HepG2 (cell line): ENCODE results near the gene GAN. TPM values are rescaled to one million over a fixed set of nuclear protein-coding genes. Genes with fewer than 3 reads are reported as not detected.

Experiments used
- ATAC-seq: fragments of 200-7000 bp; cut with Tn5 transposase; 3 replicates; pipeline ENCODE4 v1.9.1; 2020; ENCODE audit warnings: mild to moderate bottlenecking, moderate library complexity
- BruUV-seq: library from RNA; stranded (reverse); fragments of 400-500 nt; replicated peaks from 2 replicates; lab custom pipeline; 2021; lab: Mats Ljungman, UMichigan
- CTCF ChIA-PET: fragments of 300-600 bp; formaldehyde crosslinking; extraction: SDS; loops from one replicate; lab custom pipeline; 2021; ENCODE audit warnings: low total read pairs, inconsistent platforms, low intra/inter-chr PET ratio; lab: Yijun Ruan, JAX
- POLR2A ChIA-PET: fragments of 350-600 bp; sonication (Branson Sonifier 250); formaldehyde crosslinking; loops from one replicate; lab custom pipeline; 2020; ENCODE audit warnings: antibody characterized with exemption, inconsistent platforms; lab: Yijun Ruan, JAX
- DNase-seq: peaks from one replicate; pipeline ENCODE4 v3.0.0-alpha.2; 2015; ENCODE audit warnings: low spot score
- FAIRE-seq: peaks from 3 replicates; lab custom pipeline; 2011; peaks lifted over from hg19 to GRCh38; lab: Jason Lieb, UNC
- H2AFZ ChIP-seq: one replicate; pipeline ENCODE4 v1.6.1; 2011; ENCODE audit warnings: low read length, inconsistent platforms
- H3K27ac ChIP-seq: fragments of 300-600 bp; 3 replicates; pipeline ENCODE4 v1.8.0; 2011; ENCODE audit warnings: mixed run types, mild to moderate bottlenecking, mixed read lengths, low read length, inconsistent platforms; ENCODE audit not compliant: insufficient read depth; ENCODE audit errors: extremely low read length
- H3K27me3 ChIP-seq, 2 experiments: fragments of 200-600 bp in 1 of 2; 2 replicates in 1 of 2; 3 replicates in 1 of 2; pipeline versions ENCODE4 v1.6.0 to v1.8.0; 2011; ENCODE audit warnings: low read length in 2 of 2, mild to moderate bottlenecking in 2 of 2, moderate library complexity in 2 of 2, inconsistent platforms in 1 of 2; ENCODE audit not compliant: insufficient read depth in 2 of 2, control insufficient read depth in 1 of 2
- H3K36me3 ChIP-seq, 2 experiments: fragments of 200-600 bp in 1 of 2; replicated peaks in 1 of 2; 2 replicates in 1 of 2; 3 replicates in 1 of 2; pipeline versions ENCODE4 v1.5.1 to v1.8.0; 2011; ENCODE audit warnings: low read length in 2 of 2, inconsistent platforms in 1 of 2; ENCODE audit not compliant: insufficient read depth in 2 of 2, control insufficient read depth in 1 of 2
- H3K4me1 ChIP-seq: 2 replicates; pipeline ENCODE4 v1.5.1; 2012; ENCODE audit warnings: low read length, inconsistent platforms; ENCODE audit not compliant: insufficient read depth
- H3K4me2 ChIP-seq: 2 replicates; pipeline ENCODE4 v1.6.0; 2011; ENCODE audit warnings: low read depth, low read length, inconsistent platforms
- H3K4me3 ChIP-seq, 3 experiments: fragments of 200-600 bp in 1 of 3; sonication (generic), shearing (Covaris generic) in 1 of 3; replicated peaks in 1 of 3; 2 replicates each; pipeline ENCODE4 v1.5.1; 2011 to 2016; ENCODE audit warnings: low read length in 3 of 3, inconsistent platforms in 2 of 3, low read depth in 2 of 3, mild to moderate bottlenecking in 2 of 3, control low read depth in 1 of 3, mixed read lengths in 1 of 3; ENCODE audit not compliant: insufficient read depth in 1 of 3
- H3K79me2 ChIP-seq: one replicate; pipeline ENCODE4 v1.6.1; 2011; ENCODE audit warnings: low read length, inconsistent platforms; ENCODE audit not compliant: insufficient read depth
- H3K9ac ChIP-seq: 2 replicates; pipeline ENCODE4 v1.6.0; 2011; ENCODE audit warnings: mild to moderate bottlenecking, low read depth, low read length, inconsistent platforms; ENCODE audit not compliant: insufficient read depth
- H3K9me3 ChIP-seq: 2 replicates; pipeline ENCODE4 v1.5.1; 2012; ENCODE audit warnings: mild to moderate bottlenecking, low read length
- H4K20me1 ChIP-seq: 2 replicates; pipeline ENCODE4 v1.6.0; 2011; ENCODE audit warnings: inconsistent platforms, mild to moderate bottlenecking, low read length, moderate library complexity; ENCODE audit not compliant: insufficient read depth
- CTCF ChIP-seq: sonication (generic); formaldehyde crosslinking; IDR thresholded peaks from 2 replicates; pipeline ENCODE4 v1.5.0; 2020; ENCODE audit warnings: mild to moderate bottlenecking, missing genetic modification reagents, moderate library complexity
- JUNB ChIP-seq: sonication (generic); formaldehyde crosslinking; IDR thresholded peaks from 2 replicates; pipeline ENCODE4 v1.8.0; 2022; ENCODE audit warnings: missing genetic modification reagents, mild to moderate bottlenecking, borderline replicate concordance
- KDM1A ChIP-seq: IDR thresholded peaks from 2 replicates; pipeline ENCODE4 v1.6.1; 2016; ENCODE audit warnings: missing compliant biosample characterization
- MAFF ChIP-seq: IDR thresholded peaks from 2 replicates; pipeline ENCODE4 v1.6.1; 2011; ENCODE audit warnings: low read depth, low read length, improper control_type of control experiment
- MAFK ChIP-seq, 2 experiments: IDR thresholded peaks in 1 of 2; conservative IDR thresholded peaks in 1 of 2; 2 replicates each; pipeline ENCODE4 v1.6.1; 2011; ENCODE audit warnings: improper control_type of control experiment in 2 of 2, low read length in 2 of 2
- MIXL1 ChIP-seq: IDR thresholded peaks from 2 replicates; pipeline ENCODE4 v1.6.1; 2016
- NBN ChIP-seq: fragments of 450-650 bp; conservative IDR thresholded peaks from 2 replicates; pipeline ENCODE4 v1.6.1; 2017
- SMAD9 ChIP-seq: sonication (generic); formaldehyde crosslinking; IDR thresholded peaks from 2 replicates; pipeline ENCODE4 v1.5.1; 2020; ENCODE audit warnings: mild to moderate bottlenecking, missing genetic modification reagents
- SRSF9 ChIP-seq: fragments of 200-400 bp; formaldehyde crosslinking; IDR thresholded peaks from 2 replicates; pipeline ENCODE4 v1.6.1; 2018; ENCODE audit warnings: borderline replicate concordance, mild to moderate bottlenecking, low read depth, low read length; ENCODE audit not compliant: insufficient read depth, poor library complexity, severe bottlenecking
- STAG1 ChIP-seq: sonication (generic); formaldehyde crosslinking; IDR thresholded peaks from 2 replicates; pipeline ENCODE4 v1.4.0; 2020; ENCODE audit warnings: missing genetic modification reagents
- ZMAT3 ChIP-seq: sonication (generic); formaldehyde crosslinking; conservative IDR thresholded peaks from 2 replicates; pipeline ENCODE4 v1.7.0; 2021; ENCODE audit warnings: missing genetic modification reagents
- ZNF232 ChIP-seq: sonication (generic); formaldehyde crosslinking; IDR thresholded peaks from 2 replicates; pipeline ENCODE4 v1.4.0; 2020; ENCODE audit warnings: missing genetic modification reagents, borderline replicate concordance
- ZNF460 ChIP-seq: sonication (generic); formaldehyde crosslinking; IDR thresholded peaks from 2 replicates; pipeline ENCODE4 v1.5.1; 2020; ENCODE audit warnings: missing genetic modification reagents, mild to moderate bottlenecking, borderline replicate concordance
- ZSCAN22 ChIP-seq: sonication (generic); formaldehyde crosslinking; IDR thresholded peaks from 2 replicates; pipeline ENCODE4 v1.4.0; 2020; ENCODE audit warnings: mild to moderate bottlenecking, missing genetic modification reagents
- WGBS: methylation state at CpG from one replicate; pipeline ENCODE4 v1.1.6; 2017; ENCODE audit warnings: low lambda C conversion rate; 5-methylcytosine and 5-hydroxymethylcytosine counted together
- in situ Hi-C: cut with HindIII; loops from 2 replicates; pipeline ENCODE4 v1.10.0; 2017; ENCODE audit warnings: low pct_unique_long_range_greater_than_20kb; ENCODE audit not compliant: extremely low pct_ligation_motif_present
- intact Hi-C: fragments of 100-400 bp; cut with micrococcal nuclease; formaldehyde crosslinking; loops from one replicate; pipeline ENCODE4 v1.10.0; 2022; ENCODE audit not compliant: unreplicated experiment
- polyA plus RNA-seq, 8 experiments: library from polyadenylated mRNA; depleted of rRNA in 3 of 8; stranded (reverse) in 7 of 8; unstranded in 1 of 8; fragments of >200 nt; fragmentation: Illumina TruSeq in 4 of 8; extraction: Trizol in 4 of 8; gene quantifications; 2 replicates each; pipeline versions ENCODE4 v1.2.1 to v1.2.3, GENCODE V29; 2011 to 2016; ENCODE audit warnings: low read depth in 4 of 8, missing spikeins in 1 of 8, mixed read lengths in 1 of 8; ENCODE audit not compliant: insufficient read depth in 1 of 8
- total RNA-seq, 5 experiments: library from RNA; depleted of rRNA; stranded (reverse); fragments of >200 nt; fragmentation: Illumina TruSeq; extraction: Trizol; gene quantifications; 2 replicates each; pipeline ENCODE4 v1.2.3, GENCODE V29; 2016; ENCODE audit warnings: low read depth in 1 of 5
- TF ChIP-seq, protein P1 (sequence below): sonication (generic); formaldehyde crosslinking; IDR thresholded peaks from 2 replicates; pipeline ENCODE4 v1.5.1; 2020; ENCODE audit warnings: mild to moderate bottlenecking, missing genetic modification reagents
- TF ChIP-seq, protein P2 (sequence below): fragments of 450-650 bp; IDR thresholded peaks from 2 replicates; pipeline ENCODE4 v1.6.1; 2016
- TF ChIP-seq, protein P3 (sequence below): sonication (generic); formaldehyde crosslinking; IDR thresholded peaks from 2 replicates; pipeline ENCODE4 v1.5.0; 2020; ENCODE audit warnings: missing genetic modification reagents, mild to moderate bottlenecking, borderline replicate concordance

The GAN gene
- total and polyA plus RNA-seq, 2 of the 13 experiments (the other 11 are each of a cell fraction or from before 2014, with no cell fraction given): 4.3 to 11.0 TPM

- Histone ChIP-seq H3K27me3 (no peaks in the 10 kb centered on the region), H3K4me1 (no peaks in the 10 kb centered on the region), H4K20me1 (no peaks in the 10 kb centered on the region), H3K9me3 (no peaks in the 10 kb centered on the region), H2AFZ (no peak overlapping the region), H3K9ac (no peak overlapping the region), H3K36me3 (peaks cover 31 to 75% of the 10 kb centered on the region in 2 experiments), H3K4me2 (no peak overlapping the region), H3K79me2 (no peaks in the 10 kb centered on the region), H3K27ac (no peak overlapping the region), H3K4me3 (no peak overlapping the region)
- intact Hi-C loops: loop anchor here (1.0 to 5.0 kb wide), 4 partner anchors 357 to 521 kb away; no protein-coding TSS in a partner anchor
- WGBS: 70% methylated on average over 12 of the region's 12 CpGs
- BruUV-seq: no TSS peak
- ATAC-seq (peak; percentile 72), FAIRE-seq (peak; percentile 92), DNase-seq (peak; percentile 38)
- CTCF ChIA-PET: interaction anchor here (0.8 to 2.8 kb wide), 5 partner anchors 258 to 507 kb away, joined by 3 to 27 read pairs (median 11); no protein-coding TSS in a partner anchor
- in situ Hi-C loops: loop anchor here (5.0 to 10.0 kb wide), 2 partner anchors 371 to 508 kb away; no protein-coding TSS in a partner anchor
- POLR2A ChIA-PET: no interaction called here
- TF ChIP-seq, protein P1, sequence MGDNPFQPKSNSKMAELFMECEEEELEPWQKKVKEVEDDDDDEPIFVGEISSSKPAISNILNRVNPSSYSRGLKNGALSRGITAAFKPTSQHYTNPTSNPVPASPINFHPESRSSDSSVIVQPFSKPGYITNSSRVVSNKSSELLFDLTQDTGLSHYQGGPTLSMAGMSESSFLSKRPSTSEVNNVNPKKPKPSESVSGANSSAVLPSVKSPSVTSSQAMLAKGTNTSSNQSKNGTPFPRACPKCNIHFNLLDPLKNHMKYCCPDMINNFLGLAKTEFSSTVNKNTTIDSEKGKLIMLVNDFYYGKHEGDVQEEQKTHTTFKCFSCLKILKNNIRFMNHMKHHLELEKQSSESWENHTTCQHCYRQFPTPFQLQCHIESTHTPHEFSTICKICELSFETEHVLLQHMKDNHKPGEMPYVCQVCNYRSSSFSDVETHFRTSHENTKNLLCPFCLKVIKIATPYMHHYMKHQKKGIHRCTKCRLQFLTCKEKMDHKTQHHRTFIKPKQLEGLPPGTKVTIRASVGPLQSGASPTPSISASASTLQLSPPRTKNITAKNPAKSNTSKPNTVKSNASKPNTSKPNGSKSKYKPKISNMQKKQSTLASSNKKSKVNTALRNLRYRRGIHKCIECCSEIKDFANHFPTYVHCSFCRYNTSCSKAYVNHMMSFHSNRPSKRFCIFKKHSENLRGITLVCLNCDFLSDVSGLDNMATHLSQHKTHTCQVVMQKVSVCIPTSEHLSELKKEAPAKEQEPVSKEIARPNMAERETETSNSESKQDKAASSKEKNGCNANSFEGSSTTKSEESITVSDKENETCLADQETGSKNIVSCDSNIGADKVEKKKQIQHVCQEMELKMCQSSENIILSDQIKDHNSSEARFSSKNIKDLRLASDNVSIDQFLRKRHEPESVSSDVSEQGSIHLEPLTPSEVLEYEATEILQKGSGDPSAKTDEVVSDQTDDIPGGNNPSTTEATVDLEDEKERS (CRISPR knock-in tag): no peak
- TF ChIP-seq, protein P2, sequence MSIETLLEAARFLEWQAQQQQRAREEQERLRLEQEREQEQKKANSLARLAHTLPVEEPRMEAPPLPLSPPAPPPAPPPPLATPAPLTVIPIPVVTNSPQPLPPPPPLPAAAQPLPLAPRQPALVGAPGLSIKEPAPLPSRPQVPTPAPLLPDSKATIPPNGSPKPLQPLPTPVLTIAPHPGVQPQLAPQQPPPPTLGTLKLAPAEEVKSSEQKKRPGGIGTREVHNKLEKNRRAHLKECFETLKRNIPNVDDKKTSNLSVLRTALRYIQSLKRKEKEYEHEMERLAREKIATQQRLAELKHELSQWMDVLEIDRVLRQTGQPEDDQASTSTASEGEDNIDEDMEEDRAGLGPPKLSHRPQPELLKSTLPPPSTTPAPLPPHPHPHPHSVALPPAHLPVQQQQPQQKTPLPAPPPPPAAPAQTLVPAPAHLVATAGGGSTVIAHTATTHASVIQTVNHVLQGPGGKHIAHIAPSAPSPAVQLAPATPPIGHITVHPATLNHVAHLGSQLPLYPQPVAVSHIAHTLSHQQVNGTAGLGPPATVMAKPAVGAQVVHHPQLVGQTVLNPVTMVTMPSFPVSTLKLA: no peak
- no peak for TF ChIP-seq ZNF460 (CRISPR knock-in tag)
- peak; percentile 100 for TF ChIP-seq ZNF232 (CRISPR knock-in tag)
- peak; percentile 80 for TF ChIP-seq MAFK (conservative IDR thresholded peaks at IDR 0.05 in 1 of 2, IDR thresholded peaks at IDR 0.05 in 1 of 2; ENCODE audit: low read length in 2 of 2)
- TF ChIP-seq MAFF: peak; percentile 71
- TF ChIP-seq SMAD9: no peak
- no peak for TF ChIP-seq ZMAT3 (CRISPR knock-in tag)
- no peak for TF ChIP-seq JUNB
- 0 out of 2 replicates have a peak, but pooled peaks have one; percentile 21 for TF ChIP-seq MIXL1 (CRISPR knock-in tag)
- no peak for TF ChIP-seq ZSCAN22 (CRISPR knock-in tag)
- peak; percentile 93 for TF ChIP-seq STAG1 (CRISPR knock-in tag)
- TF ChIP-seq, protein P3, sequence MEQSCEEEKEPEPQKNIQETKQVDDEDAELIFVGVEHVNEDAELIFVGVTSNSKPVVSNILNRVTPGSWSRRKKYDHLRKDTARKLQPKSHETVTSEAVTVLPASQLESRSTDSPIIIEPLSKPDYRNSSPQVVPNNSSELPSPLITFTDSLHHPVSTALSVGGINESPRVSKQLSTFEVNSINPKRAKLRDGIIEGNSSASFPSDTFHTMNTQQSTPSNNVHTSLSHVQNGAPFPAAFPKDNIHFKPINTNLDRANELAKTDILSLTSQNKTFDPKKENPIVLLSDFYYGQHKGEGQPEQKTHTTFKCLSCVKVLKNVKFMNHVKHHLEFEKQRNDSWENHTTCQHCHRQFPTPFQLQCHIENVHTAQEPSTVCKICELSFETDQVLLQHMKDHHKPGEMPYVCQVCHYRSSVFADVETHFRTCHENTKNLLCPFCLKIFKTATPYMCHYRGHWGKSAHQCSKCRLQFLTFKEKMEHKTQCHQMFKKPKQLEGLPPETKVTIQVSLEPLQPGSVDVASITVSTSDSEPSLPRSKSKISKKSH (CRISPR knock-in tag): no peak
- TF ChIP-seq CTCF: peak; percentile 71
- no peak for TF ChIP-seq SRSF9
- TF ChIP-seq KDM1A (CRISPR knock-in tag): no peak
- TF ChIP-seq NBN: no peak
Observed at GRCh38 chr16:81366316-81366932, 51.7 kb downstream of the GAN start.
